Activated CD4-positive, alpha-beta T cell treated with anti-CD3 and anti-CD28 coated beads, Interleukin-2, amount 50 U/mL, for 16 hours (primary cell): ENCODE results near the gene NMS.

ENCODE experiments used
- DNase-seq: peaks from one replicate; pipeline ENCODE4 v3.0.0-alpha.2; 2020

The NMS gene

DNA sequence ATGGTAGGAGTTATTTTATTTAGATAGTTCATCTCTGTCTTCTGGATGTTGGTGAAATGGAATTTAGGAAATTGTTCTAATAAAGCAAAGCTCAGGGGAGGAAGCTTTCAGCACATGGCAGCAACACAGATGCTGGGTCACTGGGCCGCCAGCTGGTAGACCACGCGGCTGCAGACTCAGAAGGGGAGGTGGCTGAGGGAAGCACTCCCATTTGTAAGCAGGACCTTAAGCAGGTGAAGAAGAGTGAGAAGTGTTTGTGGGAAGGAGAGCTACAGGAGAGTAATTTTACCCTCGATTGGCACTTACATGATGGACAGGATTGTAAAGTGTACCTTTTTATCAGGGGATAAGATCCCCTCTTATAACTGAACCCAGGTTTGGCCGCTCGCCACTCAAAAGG lies 24.4 kb downstream of the NMS start:
- DNase-seq = no peak

DNA sequence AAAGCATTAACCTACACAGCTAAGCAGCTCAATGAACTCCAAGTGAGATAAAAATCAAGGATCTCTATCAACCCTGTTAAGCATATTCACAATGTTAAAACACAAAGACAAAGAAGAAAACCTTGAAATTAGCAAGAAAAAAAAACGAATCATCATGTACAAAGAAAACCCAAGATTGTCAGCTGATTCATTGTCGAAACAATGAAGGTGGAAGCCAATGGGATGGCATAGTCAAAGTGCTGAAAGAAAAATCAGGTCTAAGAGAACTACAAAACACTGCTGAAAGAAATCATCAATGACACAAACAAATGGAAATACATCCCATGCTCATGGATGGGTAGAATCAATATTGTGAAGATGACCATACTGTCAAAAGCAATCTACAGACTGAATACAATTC lies 32.5 kb downstream of the NMS start:
- no peak for DNase-seq

DNA sequence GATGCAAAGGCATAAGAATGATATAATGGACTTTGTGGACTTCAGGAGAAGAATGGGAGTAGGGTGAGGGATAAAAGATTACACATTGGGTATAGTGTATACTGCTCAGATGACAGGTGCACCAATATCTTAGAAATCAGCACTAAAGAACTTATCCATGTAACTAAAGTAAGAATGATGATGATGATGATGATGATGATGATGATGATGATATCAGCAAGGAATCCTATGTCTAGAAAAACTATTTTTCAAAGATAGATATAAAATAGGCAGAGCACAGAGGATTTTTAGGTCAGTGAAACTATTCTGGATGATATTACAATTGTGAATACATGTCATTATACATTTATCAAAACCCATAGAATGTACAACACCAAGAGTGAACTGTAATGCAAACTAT lies 34.3 kb downstream of the NMS start:
- DNase-seq = no peak

DNA sequence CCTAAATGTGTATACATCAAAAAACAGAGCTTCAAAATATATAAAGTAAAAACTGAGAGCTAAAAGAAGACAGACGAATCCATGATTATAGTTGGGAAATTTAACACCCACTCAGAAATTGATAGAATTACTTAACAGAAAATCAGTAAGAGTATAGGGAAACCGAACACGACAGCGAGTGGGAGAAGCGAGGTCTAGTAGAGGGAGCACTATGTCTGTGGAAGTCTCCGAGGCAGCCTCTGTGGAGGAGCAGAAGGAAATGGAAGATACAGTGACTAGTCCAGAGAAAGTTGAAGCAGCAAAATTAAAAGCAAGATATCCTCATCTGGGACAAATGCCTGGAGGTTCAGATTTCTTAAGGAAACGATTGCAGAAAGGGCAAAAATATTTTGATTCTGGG lies 38.8 kb downstream of the NMS start:
- no peak for DNase-seq

DNA sequence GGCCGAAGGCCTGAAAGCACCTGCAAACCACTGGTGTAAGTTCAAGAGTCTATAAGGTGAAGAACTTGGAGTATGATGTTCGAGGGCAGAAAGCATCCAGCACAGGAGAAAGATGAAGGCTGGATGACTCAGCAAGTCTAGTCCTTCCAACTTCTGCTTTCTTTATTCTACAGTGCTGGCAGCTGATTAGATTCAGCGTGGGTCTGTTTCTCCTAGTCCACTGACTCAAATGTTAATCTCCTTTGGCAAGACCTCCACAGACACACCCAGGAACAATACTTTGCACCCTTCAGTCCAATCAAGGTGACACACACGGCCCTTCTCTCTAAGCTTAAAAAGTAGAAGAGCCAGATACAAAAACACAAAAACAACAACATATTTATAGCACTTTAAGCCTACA lies 43.4 kb downstream of the NMS start:
- DNase-seq = no peak

DNA sequence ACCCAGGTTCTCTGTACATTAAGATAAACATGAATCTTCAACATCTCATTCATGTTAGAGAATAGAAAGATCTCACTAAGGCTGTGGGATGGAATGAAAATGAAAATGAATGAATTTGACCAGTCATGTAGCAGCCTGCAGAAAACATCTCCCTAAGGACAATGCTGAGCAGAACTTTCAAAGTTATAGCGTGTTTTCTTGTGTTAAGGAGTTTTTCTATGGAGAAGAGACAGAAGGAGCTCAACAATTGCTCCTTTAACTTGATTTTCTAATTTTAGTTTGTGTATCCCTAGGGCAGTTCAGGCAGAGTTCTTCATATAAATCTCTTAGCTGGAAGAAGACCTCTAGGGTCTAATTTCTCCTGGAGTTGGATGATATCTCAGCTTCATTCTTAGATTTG lies 47.3 kb downstream of the NMS start:
- no peak for DNase-seq

DNA sequence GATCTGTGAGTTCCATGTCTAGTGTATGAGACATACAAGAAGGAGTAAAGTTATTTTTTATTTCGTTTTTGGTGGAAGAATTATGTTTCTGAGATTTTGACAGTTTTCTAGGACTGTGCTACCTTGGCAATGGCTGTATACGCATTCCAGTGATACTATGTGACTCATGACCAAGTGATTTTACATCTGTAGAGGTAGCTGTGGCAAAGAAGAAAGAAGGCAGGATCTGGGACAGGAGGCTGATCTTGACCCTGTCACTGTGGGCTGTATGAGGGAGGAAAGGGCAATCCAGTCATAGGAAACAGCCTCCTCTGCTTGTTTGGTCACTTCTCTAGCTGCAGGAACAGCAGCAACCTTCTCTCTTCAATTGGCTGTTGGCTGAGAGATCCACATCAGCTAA lies 48.5 kb downstream of the NMS start:
- no peak for DNase-seq

DNA sequence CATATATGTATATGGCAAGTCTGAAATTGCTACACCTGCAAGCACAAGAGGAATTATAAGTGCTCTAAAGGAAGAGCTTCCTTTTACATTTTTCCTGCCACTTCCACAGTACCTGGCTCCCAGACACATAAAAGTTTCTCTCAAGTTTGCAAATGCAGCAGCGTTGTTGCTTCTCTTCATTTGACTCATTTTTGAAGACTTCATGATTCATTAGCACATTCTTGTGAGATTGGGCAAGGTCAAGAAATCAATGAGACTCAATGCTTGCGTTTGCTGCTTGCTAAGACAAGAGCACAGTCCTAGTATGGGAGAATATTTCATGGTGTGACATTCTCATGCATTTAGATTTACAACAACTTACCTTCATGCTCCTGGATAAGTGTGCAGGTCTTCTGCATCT lies 49.9 kb downstream of the NMS start:
- peak; percentile 2 for DNase-seq

DNA sequence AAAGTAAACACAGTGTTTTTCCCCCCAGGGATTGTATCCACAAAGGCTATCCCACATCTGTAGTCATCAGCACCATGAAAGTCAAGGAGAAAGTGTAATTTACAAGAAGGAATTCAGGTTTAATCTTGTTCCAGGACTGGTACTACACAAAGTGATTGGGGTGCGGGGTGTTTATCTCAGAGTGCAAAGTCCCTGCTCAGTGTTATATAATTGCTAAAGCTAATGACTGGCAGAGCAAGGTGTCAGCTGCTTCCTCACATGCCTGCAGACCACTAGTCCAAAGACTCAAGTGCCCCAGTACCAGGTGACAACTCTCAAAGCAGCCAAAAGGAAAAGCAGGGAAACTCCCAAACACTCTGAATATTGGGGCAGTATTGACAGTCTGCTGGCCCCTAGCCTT lies 52.1 kb downstream of the NMS start:
- no peak for DNase-seq

DNA sequence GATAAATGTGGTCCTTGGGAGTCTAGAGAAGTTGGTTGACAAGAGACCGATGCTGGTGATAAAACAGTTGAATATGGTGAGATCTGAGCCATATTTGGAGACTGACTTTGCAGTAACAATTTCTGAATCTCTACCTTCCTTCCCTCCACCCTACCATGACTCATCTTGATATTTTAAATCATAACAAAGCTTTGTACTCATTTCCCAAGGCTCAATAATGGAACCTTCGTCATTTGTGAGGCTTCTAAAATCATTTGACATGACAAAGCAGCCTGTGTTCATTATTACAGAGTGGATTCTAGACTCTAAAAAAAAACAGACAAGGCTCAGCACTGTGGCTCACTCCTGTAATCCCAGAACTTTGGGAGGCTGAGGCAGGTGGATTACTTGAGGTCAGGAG lies 54.0 kb downstream of the NMS start:
- DNase-seq = peak; percentile 2

DNA sequence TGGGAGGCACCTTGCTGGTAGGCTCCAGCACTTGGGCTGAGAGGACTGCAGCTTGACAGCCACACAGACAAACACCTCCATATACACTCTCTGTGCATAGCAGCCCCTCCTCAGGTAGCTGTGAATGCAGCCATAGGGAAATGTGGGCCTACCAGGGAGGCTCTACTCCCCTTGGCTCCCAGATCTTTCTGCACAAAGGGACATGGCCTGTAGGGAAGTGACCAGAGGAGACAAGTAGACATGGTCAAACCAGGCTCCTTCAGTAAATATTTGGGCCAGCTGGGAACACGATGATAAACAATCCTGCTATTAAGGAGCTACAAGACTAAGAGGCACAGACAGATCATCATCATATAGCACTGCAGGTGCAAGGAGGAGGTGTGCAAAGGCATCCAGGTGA lies 56.6 kb downstream of the NMS start:
- DNase-seq = no peak

DNA sequence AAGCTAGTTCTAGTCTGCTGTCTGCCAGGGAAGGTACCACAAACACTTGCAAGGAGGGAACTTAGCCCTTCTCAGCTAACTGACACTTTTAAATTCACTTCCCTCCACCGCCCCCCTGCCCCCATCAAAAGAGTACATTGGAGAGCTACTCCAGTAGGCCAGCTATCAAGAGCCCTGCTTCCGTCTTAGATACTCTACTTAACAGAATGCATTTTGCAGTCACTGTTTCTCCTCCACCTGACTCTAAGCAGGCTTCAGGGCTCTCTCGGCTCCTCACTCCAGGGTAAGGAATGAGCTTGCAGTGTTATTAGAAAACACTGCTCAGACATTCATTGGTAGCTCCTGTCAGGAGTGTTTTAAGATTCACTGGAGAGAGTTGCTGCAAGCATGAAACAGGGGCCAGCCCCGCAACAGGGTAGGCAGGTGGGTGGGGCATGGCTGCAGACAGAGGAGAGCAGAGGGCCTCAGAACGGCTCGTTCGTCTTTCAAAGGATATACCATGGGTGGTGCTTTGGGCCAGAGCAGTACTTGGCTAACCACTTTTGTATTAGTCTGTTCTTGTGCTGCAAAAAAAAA lies 57.2 kb downstream of the NMS start:
- no peak for DNase-seq

DNA sequence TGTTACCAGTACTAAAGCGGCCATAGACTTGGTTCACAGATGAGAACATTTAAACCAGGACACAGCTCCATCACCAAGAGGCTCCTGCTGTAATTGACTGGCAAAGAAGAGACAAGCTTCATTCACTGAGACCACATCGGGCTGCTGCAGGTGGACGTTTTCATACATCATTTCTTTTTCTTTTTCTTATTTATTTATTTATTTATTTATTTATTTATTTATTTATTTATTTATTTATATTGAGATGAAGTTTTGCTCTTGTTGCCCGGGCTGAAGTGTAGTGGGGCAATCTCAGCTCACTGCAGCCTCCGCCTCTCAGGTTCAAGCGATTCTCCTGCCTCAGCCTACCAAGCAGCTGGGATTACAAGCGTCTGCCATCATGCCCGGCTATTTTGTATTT lies 58.9 kb downstream of the NMS start:
- DNase-seq = no peak

DNA sequence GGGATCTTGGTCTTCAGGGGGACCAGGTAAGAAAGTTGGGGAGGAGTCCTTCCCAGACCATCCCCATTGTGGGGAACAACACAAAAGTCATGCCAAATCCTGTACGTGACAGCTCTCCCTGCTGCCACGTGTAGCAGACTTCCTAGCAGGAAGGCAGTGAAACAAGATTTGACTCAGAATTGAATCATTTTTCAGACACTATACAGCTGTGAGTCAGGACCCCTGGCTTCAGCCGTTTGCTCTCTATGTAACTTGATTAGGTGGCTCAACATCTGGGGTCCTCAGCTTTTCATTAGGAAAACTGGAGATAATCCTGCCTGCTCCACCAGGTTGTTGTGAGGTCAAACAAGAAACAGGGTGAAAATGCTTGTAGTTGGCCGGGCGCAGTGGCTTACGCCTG lies 59.6 kb downstream of the NMS start:
- DNase-seq = no peak
